GM12878 (cell line): ENCODE data around the gene TUBB4B. TPM values are rescaled to one million over a fixed set of nuclear protein-coding genes. Genes with fewer than 3 reads are reported as not detected.

Experiments used
- ATAC-seq: fragments of 200-7000 bp; cut with Tn5 transposase; 3 replicates; pipeline ENCODE4 v1.9.1; 2020; ENCODE audit warnings: mild to moderate bottlenecking, moderate library complexity
- BruUV-seq: library from RNA; stranded (reverse); fragments of 400-500 nt; replicated peaks from 2 replicates; lab custom pipeline; 2021; lab: Mats Ljungman, UMichigan
- CTCF ChIA-PET: fragments of 300-600 bp; sonication (Branson Sonifier 250); formaldehyde crosslinking; extraction: SDS; loops from one replicate; lab custom pipeline; 2021; ENCODE audit warnings: inconsistent platforms; lab: Yijun Ruan, JAX
- POLR2A ChIA-PET: fragments of 350-600 bp; formaldehyde crosslinking; extraction: SDS; loops from one replicate; lab custom pipeline; 2021; ENCODE audit warnings: inconsistent platforms; lab: Charles Lee
- RAD21 ChIA-PET: fragments of 300-600 bp; sonication (Branson Sonifier 250); formaldehyde crosslinking; loops from one replicate; lab custom pipeline; 2023; ENCODE audit warnings: antibody characterized with exemption; ENCODE audit not compliant: unreplicated experiment; lab: Charles Lee
- SMC1A ChIA-PET: fragments of 300-600 bp; sonication (Branson Sonifier 250); formaldehyde crosslinking; loops from one replicate; lab custom pipeline; 2023; ENCODE audit not compliant: unreplicated experiment, uncharacterized antibody; lab: Charles Lee
- DNase-seq: peaks from one replicate; pipeline ENCODE4 v3.0.0-alpha.2; 2011; ENCODE audit warnings: low read depth, low spot score
- FAIRE-seq: peaks from 3 replicates; lab custom pipeline; 2011; peaks lifted over from hg19 to GRCh38; lab: Jason Lieb, UNC
- H2AFZ ChIP-seq: 2 replicates; pipeline ENCODE4 v1.6.0; 2011; ENCODE audit warnings: low read depth, low read length, control low read depth; ENCODE audit not compliant: control insufficient read depth
- H3K27ac ChIP-seq: 2 replicates; pipeline ENCODE4 v1.5.1; 2011; ENCODE audit warnings: control low read depth; ENCODE audit not compliant: control insufficient read depth, insufficient read depth
- H3K27me3 ChIP-seq, 2 experiments: replicated peaks in 1 of 2; 2 replicates each; pipeline versions ENCODE4 v1.6.0 to v1.6.1; 2011; ENCODE audit warnings: low read length in 1 of 2; ENCODE audit not compliant: control insufficient read depth in 2 of 2, insufficient read depth in 2 of 2
- H3K36me3 ChIP-seq, 2 experiments: 2 replicates each; pipeline ENCODE4 v1.5.1; 2011; ENCODE audit warnings: low read length in 1 of 2; ENCODE audit not compliant: control insufficient read depth in 2 of 2, insufficient read depth in 2 of 2
- H3K4me1 ChIP-seq: 2 replicates; pipeline ENCODE4 v1.6.1; 2011; ENCODE audit warnings: mild to moderate bottlenecking, low read length, moderate library complexity, mixed read lengths; ENCODE audit not compliant: control insufficient read depth, insufficient read depth
- H3K4me2 ChIP-seq: 2 replicates; pipeline ENCODE4 v1.6.0; 2011; ENCODE audit warnings: control low read depth; ENCODE audit not compliant: control insufficient read depth, insufficient read depth
- H3K4me3 ChIP-seq: fragments of 200-600 bp; sonication (generic); 2 replicates; pipeline ENCODE4 v1.5.1; 2016
- H3K79me2 ChIP-seq: 2 replicates; pipeline ENCODE4 v1.6.0; 2011; ENCODE audit warnings: low read length; ENCODE audit not compliant: control insufficient read depth, insufficient read depth
- H3K9ac ChIP-seq: 2 replicates; pipeline ENCODE4 v1.8.0; 2011; ENCODE audit warnings: low read length, control low read depth, mixed read lengths; ENCODE audit not compliant: control insufficient read depth, insufficient read depth
- H3K9me3 ChIP-seq: replicated peaks from 3 replicates; pipeline ENCODE4 v1.5.1; 2011; ENCODE audit warnings: mild to moderate bottlenecking, low read length; ENCODE audit not compliant: control insufficient read depth, insufficient read depth
- H4K20me1 ChIP-seq: 2 replicates; pipeline ENCODE4 v1.6.0; 2011; ENCODE audit not compliant: control insufficient read depth, insufficient read depth
- ASH2L ChIP-seq: fragments of 300-600, 200-600 bp; sonication (generic); IDR thresholded peaks from 2 replicates; pipeline ENCODE4 v1.6.1; 2017; ENCODE audit warnings: low read depth, mild to moderate bottlenecking, borderline replicate concordance
- BCLAF1 ChIP-seq: fragments of 450-650 bp; IDR thresholded peaks from 2 replicates; pipeline ENCODE4 v1.6.1; 2017; ENCODE audit warnings: antibody characterized with exemption, mild to moderate bottlenecking, moderate library complexity
- EED ChIP-seq: sonication (generic); IDR thresholded peaks from 2 replicates; pipeline ENCODE4 v1.6.1; 2016; ENCODE audit warnings: antibody characterized with exemption, low read depth
- FOXK2 ChIP-seq: fragments of 450-650 bp; IDR thresholded peaks from 2 replicates; pipeline ENCODE4 v1.6.1; 2017; ENCODE audit warnings: mild to moderate bottlenecking, moderate library complexity
- KDM1A ChIP-seq: fragments of 200-600 bp; sonication (generic); IDR thresholded peaks from 2 replicates; pipeline ENCODE4 v1.6.1; 2016; ENCODE audit warnings: borderline replicate concordance
- NFYB ChIP-seq: IDR thresholded peaks from 2 replicates; pipeline ENCODE4 v1.6.1; 2011; ENCODE audit warnings: low read depth, mild to moderate bottlenecking, low read length, improper control_type of control experiment, moderate library complexity; ENCODE audit not compliant: insufficient read depth
- POLR2AphosphoS5 ChIP-seq: IDR thresholded peaks from 2 replicates; pipeline ENCODE4 v1.6.1; 2011; ENCODE audit warnings: mild to moderate bottlenecking, low read length, inconsistent platforms
- RCOR1 ChIP-seq: conservative IDR thresholded peaks from 2 replicates; pipeline ENCODE4 v1.6.1; 2012; ENCODE audit warnings: low read depth, low read length, improper control_type of control experiment
- RELA ChIP-seq: fragments of 450-650 bp; IDR thresholded peaks from 2 replicates; pipeline ENCODE4 v1.8.0; 2014; ENCODE audit warnings: borderline replicate concordance; ENCODE audit not compliant: partially characterized antibody
- RFX5 ChIP-seq: IDR thresholded peaks from 2 replicates; pipeline ENCODE4 v1.6.1; 2011; ENCODE audit warnings: low read depth, low read length, improper control_type of control experiment
- SP1 ChIP-seq: IDR thresholded peaks from one replicate; pipeline ENCODE4 v1.6.1; 2011; ENCODE audit warnings: low read depth, low read length
- STAT1 ChIP-seq: fragments of 450-650 bp; conservative IDR thresholded peaks from 2 replicates; pipeline ENCODE4 v1.6.1; 2014; ENCODE audit warnings: antibody characterized with exemption, mild to moderate bottlenecking
- TCF3 ChIP-seq: IDR thresholded peaks from 2 replicates; pipeline ENCODE4 v1.6.1; 2012; ENCODE audit warnings: low read depth, mild to moderate bottlenecking, low read length, borderline replicate concordance; ENCODE audit not compliant: insufficient read depth
- ZBED1 ChIP-seq: IDR thresholded peaks from 2 replicates; pipeline ENCODE4 v1.6.1; 2016; ENCODE audit warnings: borderline replicate concordance
- ZNF274 ChIP-seq: IDR thresholded peaks from one replicate; pipeline ENCODE4 v1.8.0; 2011; ENCODE audit not compliant: insufficient read length, insufficient read depth
- ZNF622 ChIP-seq: fragments of 450-650 bp; IDR thresholded peaks from 2 replicates; pipeline ENCODE4 v1.6.1; 2017; ENCODE audit warnings: mild to moderate bottlenecking, inconsistent platforms
- WGBS: methylation state at CpG from one replicate; pipeline ENCODE4 v1.1.6; 2016; ENCODE audit warnings: low lambda C conversion rate; ENCODE audit not compliant: insufficient replicate concordance, insufficient coverage; ENCODE audit errors: missing lambda C conversion rate; 5-methylcytosine and 5-hydroxymethylcytosine counted together
- in situ Hi-C: fragments of 300-500 bp; cut with MboI; formaldehyde crosslinking; loops from 9 replicates; pipeline ENCODE4 v1.14.3; 2018; ENCODE audit warnings: mixed read lengths
- intact Hi-C: fragments of 100-400 bp; cut with micrococcal nuclease; formaldehyde crosslinking; loops from one replicate; pipeline ENCODE4 v1.14.2; 2022; ENCODE audit not compliant: unreplicated experiment
- polyA plus RNA-seq, 11 experiments: library from polyadenylated mRNA; depleted of rRNA in 4 of 11; unstranded in 6 of 11; stranded (reverse) in 5 of 11; fragments of >200 nt; fragmentation: Nextera tagmentation in 4 of 11; fragmentation: Illumina TruSeq in 1 of 11; extraction: Ambion mirVana in 4 of 11; extraction: Trizol in 1 of 11; gene quantifications; 1 replicate in 1 of 11; 2 replicates in 10 of 11; pipeline versions ENCODE4 v1.2.1 to v1.2.3, GENCODE V29; 2011 to 2016; ENCODE audit warnings: inconsistent platforms in 2 of 11, missing spikeins in 2 of 11, low read depth in 1 of 11
- total RNA-seq, 4 experiments: library from RNA; depleted of rRNA in 3 of 4; stranded (reverse); fragments of >200 nt in 3 of 4; fragmentation: Illumina TruSeq in 1 of 4; extraction: Trizol in 1 of 4; gene quantifications; 2 replicates each; pipeline versions ENCODE4 v1.2.1 to v1.2.3, GENCODE V29; 2013 to 2021
- TF ChIP-seq, protein P1 (sequence below): fragments of 450-650 bp; IDR thresholded peaks from 2 replicates; pipeline ENCODE4 v1.6.1; 2017; ENCODE audit warnings: mild to moderate bottlenecking
- TF ChIP-seq, protein P2 (sequence below): fragments of 450-650 bp; IDR thresholded peaks from 2 replicates; pipeline ENCODE4 v1.6.1; 2016; ENCODE audit warnings: mild to moderate bottlenecking
- TF ChIP-seq, protein P3 (sequence below): IDR thresholded peaks from 2 replicates; pipeline ENCODE4 v1.6.1; 2011; ENCODE audit warnings: mild to moderate bottlenecking, low read depth, low read length, moderate library complexity; ENCODE audit not compliant: insufficient replicate concordance

The TUBB4B gene
- total and polyA plus RNA-seq, 10 of the 15 experiments (the other 5 are each of a cell fraction or from before 2014, with no cell fraction given): 23.0 to 532 (median 254) TPM

DNA sequence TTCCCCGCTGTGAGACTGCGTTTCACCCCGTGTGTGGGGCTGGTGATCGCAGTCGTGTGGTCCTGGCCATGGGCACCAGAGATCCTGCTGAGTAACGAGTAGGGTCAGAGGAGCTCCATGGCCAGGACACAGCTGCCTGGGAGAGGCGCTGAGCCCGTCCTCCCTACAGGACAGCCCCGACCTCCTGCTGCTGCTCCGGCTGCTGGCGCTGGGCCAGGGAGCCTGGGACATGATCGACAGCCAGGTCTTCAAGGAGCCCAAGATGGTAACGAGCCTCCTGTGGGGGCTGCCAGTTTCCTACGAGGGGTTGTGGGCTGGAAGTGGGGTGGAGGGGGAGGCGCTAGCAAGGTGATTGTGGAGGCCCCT is 25.1 kb downstream of the TUBB4B start:
- FAIRE-seq: no peak
- POLR2A ChIA-PET: interaction anchor here (2.4 kb wide), 1 partner anchor 10 kb away, joined by 13 read pairs; the partner anchor contains the start of gene NELFB
- CTCF ChIA-PET: interaction anchor here (0.7 kb wide), 1 partner anchor 25 kb away, joined by 4 read pairs; no protein-coding TSS in a partner anchor
- in situ Hi-C loops: no loop called here
- no TSS peak for BruUV-seq
- Histone ChIP-seq H2AFZ (no peak overlapping the region), H3K4me3 (no peak overlapping the region), H3K27me3 (no peaks in the 10 kb centered on the region), H3K4me1 (peaks cover 17% of the 10 kb centered on the region), H3K27ac (no peak overlapping the region), H3K4me2 (no peak overlapping the region), H3K79me2 (0 out of 2 replicates have a peak, but pooled peaks cover 2% of the 10 kb centered on the region), H4K20me1 (no peaks in the 10 kb centered on the region), H3K9ac (no peak overlapping the region), H3K9me3 (no peaks in the 10 kb centered on the region), H3K36me3 (peaks cover 6 to 16% of the 10 kb centered on the region in 2 experiments; a peak in 3 of 4 replicates)
- WGBS: 89% methylated on average over 15 of the region's 15 CpGs
- RAD21 ChIA-PET: interaction anchor here (1.2 kb wide), 1 partner anchor 29 kb away, joined by 4 read pairs; no protein-coding TSS in a partner anchor
- SMC1A ChIA-PET: no interaction called here
- no peak for ATAC-seq
- DNase-seq: no peak
- intact Hi-C loops: no loop called here
- TF ChIP-seq ZNF274 (no peak), STAT1 (no peak), ASH2L (no peak), FOXK2 (no peak), RCOR1 (no peak), SP1 (no peak), RELA (no peak), BCLAF1 (no peak), ZBED1 (no peak), EED (no peak), ZNF622 (no peak), POLR2AphosphoS5 (no peak), TCF3 (no peak), NFYB (no peak), KDM1A (no peak), RFX5 (no peak)
- TF ChIP-seq, protein P1, sequence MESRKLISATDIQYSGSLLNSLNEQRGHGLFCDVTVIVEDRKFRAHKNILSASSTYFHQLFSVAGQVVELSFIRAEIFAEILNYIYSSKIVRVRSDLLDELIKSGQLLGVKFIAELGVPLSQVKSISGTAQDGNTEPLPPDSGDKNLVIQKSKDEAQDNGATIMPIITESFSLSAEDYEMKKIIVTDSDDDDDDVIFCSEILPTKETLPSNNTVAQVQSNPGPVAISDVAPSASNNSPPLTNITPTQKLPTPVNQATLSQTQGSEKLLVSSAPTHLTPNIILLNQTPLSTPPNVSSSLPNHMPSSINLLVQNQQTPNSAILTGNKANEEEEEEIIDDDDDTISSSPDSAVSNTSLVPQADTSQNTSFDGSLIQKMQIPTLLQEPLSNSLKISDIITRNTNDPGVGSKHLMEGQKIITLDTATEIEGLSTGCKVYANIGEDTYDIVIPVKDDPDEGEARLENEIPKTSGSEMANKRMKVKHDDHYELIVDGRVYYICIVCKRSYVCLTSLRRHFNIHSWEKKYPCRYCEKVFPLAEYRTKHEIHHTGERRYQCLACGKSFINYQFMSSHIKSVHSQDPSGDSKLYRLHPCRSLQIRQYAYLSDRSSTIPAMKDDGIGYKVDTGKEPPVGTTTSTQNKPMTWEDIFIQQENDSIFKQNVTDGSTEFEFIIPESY: no peak
- TF ChIP-seq, protein P2, sequence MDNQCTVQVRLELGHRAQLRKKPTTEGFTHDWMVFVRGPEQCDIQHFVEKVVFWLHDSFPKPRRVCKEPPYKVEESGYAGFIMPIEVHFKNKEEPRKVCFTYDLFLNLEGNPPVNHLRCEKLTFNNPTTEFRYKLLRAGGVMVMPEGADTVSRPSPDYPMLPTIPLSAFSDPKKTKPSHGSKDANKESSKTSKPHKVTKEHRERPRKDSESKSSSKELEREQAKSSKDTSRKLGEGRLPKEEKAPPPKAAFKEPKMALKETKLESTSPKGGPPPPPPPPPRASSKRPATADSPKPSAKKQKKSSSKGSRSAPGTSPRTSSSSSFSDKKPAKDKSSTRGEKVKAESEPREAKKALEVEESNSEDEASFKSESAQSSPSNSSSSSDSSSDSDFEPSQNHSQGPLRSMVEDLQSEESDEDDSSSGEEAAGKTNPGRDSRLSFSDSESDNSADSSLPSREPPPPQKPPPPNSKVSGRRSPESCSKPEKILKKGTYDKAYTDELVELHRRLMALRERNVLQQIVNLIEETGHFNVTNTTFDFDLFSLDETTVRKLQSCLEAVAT: no peak
- TF ChIP-seq, protein P3, sequence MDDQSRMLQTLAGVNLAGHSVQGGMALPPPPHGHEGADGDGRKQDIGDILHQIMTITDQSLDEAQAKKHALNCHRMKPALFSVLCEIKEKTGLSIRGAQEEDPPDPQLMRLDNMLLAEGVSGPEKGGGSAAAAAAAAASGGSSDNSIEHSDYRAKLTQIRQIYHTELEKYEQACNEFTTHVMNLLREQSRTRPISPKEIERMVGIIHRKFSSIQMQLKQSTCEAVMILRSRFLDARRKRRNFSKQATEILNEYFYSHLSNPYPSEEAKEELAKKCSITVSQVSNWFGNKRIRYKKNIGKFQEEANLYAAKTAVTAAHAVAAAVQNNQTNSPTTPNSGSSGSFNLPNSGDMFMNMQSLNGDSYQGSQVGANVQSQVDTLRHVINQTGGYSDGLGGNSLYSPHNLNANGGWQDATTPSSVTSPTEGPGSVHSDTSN: no peak
